CD4-positive, alpha-beta T cell treated with Interleukin-2 at 100 ng/mL for 4 hours (primary cell): ENCODE data around the gene RHBDL1.

ENCODE experiments used
- DNase-seq: peaks from one replicate; pipeline ENCODE4 v3.0.0-alpha.2; 2020; ENCODE audit warnings: low spot score

RHBDL1 gene

DNA sequence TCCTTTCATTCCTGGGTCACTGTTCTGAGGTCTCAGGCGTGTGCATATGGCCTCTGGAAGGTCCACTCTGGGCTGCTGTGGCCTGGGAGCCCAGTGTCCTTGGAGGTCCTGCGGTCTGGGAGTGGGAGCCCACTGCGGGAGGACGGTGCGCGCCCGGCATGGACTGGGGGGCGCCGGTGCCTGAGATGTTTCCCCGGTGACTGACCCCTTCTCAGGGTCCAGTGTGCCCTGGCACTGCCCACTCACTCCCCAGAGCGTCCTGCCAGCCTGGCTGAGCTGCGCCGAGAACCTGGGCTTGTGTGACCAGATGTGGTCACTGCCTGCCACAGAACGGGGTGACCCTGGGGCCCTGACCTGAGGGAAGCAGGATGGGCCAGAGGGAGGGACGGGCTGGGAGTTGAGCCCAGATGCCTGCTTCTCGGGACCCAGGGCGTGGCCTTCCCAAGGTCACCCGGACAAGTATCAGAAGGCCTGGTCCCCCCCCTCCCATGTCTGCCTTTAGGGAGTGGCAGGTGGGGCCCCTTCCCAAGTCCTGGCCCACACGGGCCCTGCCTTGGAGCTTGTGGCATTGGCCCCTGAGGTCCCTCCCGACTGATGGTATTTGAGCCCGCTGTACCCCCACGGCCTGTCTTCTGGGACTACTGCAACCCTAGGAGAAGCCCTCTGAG is 1.1 kb upstream of the RHBDL1 start:
- no peak for DNase-seq

DNA sequence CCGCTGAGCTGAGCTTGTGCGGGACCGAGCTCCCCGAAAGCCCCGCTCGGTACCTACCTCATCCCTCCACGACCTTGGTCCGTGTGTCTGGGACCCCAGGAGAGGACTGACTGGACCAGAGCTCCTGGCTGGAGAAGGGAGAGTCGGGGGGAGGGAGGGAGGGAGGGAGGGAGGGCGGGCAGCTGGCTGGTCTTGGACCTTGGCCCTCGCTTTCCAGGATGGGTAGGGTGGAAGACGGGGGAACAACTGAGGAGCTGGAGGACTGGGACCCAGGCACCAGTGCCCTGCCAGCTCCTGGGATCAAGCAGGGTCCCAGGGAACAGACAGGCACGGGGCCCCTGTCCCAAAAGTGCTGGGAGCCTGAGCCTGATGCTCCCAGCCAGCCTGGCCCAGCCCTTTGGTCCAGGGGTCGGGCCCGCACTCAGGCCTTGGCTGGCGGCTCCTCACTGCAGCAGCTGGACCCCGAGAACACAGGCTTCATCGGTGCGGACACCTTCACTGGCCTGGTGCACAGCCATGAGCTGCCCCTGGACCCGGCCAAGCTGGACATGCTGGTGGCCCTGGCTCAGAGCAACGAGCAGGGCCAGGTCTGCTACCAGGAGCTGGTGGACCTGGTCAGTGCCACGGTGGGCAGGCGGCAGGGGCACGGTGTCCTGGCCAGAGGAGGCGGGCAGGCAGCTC is 553 bp downstream of the RHBDL1 start:
- no peak for DNase-seq

- DNase-seq: no peak
Measured at GRCh38 chr16:676565-676902, 1.1 kb downstream of the RHBDL1 start.

DNA sequence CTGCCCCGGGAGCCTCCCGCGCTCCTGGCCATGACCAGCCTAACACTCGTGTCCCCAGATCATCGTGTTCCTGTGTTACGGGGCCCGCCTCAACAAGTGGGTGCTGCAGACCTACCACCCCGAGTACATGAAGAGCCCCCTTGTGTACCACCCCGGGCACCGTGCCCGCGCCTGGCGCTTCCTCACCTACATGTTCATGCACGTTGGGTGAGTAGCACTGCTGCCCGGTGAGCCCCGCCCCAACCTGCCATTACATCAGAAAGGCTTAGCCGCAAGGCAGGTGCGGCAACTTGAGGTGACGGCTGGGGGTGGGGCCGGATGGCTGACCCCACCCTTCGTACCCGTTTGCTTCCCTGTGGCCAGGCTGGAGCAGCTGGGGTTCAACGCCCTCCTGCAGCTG is 1.4 kb downstream of the RHBDL1 start:
- peak; percentile 44 for DNase-seq

- no peak for DNase-seq
Measured at GRCh38 chr16:677316-678190, 2.1 kb downstream of the RHBDL1 start.

DNA sequence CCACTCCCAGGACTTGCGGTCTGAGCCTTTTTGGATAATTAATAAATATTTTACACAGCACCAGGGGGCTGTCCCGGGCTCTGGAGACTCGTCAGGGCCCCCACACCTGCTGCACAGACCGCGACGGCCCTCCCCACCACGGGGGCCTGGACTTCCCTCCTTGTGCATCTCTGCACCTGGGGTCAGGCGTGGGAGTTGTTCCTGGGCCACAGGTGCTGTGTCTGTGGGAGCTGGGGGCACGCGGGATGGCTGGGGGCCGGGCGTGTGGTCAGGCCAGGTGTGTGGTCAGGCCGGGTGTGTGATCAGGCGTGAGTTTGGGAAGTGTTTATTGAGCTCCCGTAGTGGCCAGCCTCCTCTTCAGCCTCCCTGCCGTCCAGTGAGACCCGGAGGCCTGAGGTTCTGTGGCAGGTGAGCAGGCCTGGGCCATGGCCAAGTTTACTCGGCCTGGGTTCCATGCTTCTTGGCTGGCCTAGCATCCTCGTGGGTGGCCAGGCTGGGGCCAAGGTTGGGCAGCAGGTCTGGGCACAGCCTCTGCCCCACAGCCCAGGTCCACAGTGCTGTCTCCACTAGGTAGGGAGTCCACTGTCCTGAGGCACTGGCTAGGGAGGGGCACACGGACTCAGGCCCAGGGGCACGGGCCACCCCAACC is 2.9 kb downstream of the RHBDL1 start:
- no peak for DNase-seq

GRCh38 chr16:678858-679813 is 3.7 kb downstream of the RHBDL1 start:
- peak; percentile 31 for DNase-seq

GRCh38 chr16:679814-680624 is 4.5 kb downstream of the RHBDL1 start, which contains the start of gene STUB1:
Gene STUB1, plus strand, starts transcription at chr16:680410. Its CDS starts 116 bp downstream, at chr16:680526.
- DNase-seq: peak; percentile 80

- DNase-seq: no peak
Measured at GRCh38 chr16:680625-680945, 5.1 kb downstream of the RHBDL1 start.

DNA sequence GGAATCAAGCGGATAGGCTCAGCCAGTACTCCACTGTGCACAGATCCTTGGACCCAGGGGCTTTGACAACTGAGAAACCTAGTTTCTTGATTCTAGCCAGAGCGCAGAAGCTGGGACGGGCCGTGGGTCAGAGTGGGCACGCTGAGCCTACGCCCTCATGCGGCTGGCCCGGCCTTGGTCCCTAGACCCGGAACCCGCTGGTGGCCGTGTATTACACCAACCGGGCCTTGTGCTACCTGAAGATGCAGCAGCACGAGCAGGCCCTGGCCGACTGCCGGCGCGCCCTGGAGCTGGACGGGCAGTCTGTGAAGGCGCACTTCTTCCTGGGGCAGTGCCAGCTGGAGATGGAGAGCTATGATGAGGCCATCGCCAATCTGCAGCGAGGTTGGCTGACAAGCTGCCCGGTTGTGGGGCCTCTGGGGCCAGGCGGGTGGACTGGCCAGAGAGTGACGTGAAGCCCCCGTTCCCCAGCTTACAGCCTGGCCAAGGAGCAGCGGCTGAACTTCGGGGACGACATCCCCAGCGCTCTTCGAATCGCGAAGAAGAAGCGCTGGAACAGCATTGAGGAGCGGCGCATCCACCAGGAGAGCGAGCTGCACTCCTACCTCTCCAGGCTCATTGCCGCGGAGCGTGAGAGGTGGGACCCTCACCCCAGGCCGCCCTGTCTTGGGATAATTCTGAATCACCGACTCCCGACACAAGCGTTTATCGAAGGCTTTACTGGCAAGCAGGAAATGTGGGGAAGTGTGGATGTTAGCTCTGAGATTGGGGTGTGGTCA is 5.7 kb downstream of the RHBDL1 start:
- no peak for DNase-seq

GRCh38 chr16:681746-682427 is 6.4 kb downstream of the RHBDL1 start:
- no peak for DNase-seq

- DNase-seq: no peak
Measured at GRCh38 chr16:682493-683395, 7.3 kb downstream of the RHBDL1 start.

DNA sequence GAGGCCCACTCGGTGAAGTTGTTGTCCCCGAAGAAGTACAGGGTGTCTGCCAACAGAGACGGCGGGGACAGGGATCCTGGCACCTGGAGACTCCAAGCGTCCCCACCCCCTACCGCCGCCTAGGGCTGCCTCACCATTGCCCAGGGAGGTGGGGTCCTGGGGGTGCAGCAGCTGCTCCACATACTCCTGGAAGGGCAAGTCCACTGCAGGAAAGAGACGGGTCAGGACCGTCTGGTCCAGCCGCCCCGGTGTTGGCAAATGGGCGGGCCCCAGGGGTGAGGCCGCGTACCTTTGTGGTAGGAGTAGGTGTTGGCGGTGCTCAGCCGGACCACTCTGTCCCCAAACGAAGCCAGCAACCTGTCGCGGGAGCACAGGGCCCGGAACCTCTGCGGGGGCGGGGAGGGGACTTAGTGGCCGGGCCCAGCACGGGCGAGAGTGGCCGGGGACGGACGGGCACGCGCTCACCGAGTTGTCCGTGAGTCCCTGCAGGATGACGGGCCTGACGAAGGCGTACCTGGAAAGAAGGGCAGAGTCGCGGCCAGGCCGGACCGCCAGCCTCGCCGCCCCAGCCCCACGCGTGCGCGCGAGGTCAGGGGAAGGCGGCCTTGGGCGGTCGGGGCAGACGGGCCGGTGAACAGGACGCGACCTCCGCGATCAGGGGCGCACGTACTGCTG is 8.1 kb downstream of the RHBDL1 start:
- no peak for DNase-seq

GRCh38 chr16:684071-684794 is 8.8 kb downstream of the RHBDL1 start, which contains the start of gene JMJD8:
Gene JMJD8, minus strand, starts transcription at chr16:684334. Its CDS starts 15 bp downstream, at chr16:684319.
- DNase-seq: peak; percentile 97

DNA sequence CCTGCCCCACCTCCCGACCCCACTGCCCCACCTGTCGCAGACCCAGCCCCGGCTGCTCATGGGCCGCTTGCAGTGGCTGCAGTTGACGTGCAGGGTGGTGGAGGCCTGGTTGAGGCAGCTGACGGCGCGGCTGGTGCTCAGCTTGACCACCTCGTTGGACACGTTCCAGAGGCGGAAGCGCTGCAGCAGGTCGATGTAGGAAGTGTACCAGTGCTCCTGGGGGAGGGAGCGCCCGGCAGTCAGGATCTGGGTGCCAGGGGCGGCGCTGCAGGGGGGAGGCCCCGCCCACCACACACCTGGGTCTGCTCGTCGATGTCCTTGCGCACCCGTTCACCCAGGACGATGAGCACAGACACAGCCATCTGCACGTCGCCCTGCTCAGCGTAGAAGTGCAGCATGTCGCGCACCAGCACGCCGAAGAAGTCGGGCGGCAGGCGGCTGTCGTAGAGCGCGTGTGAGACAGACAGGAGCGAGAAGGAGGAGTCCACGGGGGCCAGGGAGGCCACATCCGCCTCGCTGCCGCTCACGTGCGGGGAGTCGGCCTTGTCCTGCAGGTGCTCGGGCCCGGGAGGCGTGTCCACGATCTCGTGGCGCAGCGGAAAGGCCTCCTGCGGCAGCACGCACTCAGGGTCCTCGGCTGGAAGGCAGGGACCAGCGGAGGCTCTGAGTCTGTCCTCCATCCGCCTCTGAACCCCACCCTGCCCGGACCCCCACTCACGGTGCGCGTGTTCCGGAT is 9.7 kb downstream of the RHBDL1 start:
- DNase-seq: no peak

DNA sequence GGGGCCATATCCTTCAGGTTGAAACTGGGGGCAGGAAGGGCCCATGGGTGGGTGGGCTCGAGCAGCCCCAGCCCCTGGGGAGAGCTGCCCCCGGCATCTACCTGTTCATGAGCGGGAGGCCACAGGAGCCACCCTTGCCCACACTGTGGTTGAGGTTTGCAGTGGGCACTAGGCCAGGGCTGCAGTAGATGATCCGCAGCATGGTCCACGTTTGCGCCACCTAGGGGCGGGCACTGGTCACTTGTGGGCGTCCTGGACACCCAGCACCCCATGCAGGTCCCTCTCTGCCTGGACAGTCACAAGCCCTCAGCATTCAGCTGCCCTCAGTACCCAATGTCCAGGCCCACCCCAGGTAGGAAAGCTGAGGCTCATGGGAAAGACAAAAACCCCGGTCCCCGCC is 10.5 kb downstream of the RHBDL1 start:
- DNase-seq: no peak
